Mammary microvascular endothelial cell (primary cell): ENCODE results near the gene ZNF585A. TPM values are rescaled to one million over a fixed set of nuclear protein-coding genes. Genes with fewer than 3 reads are reported as not detected.

Experiments used
- total RNA-seq: library from RNA; depleted of rRNA; stranded (reverse); fragments of >200 nt; gene quantifications from 2 replicates; pipeline ENCODE4 v1.2.3, GENCODE V29; 2015

Gene ZNF585A
- total RNA-seq = 4.8 and 8.7 TPM in 2 replicates

DNA sequence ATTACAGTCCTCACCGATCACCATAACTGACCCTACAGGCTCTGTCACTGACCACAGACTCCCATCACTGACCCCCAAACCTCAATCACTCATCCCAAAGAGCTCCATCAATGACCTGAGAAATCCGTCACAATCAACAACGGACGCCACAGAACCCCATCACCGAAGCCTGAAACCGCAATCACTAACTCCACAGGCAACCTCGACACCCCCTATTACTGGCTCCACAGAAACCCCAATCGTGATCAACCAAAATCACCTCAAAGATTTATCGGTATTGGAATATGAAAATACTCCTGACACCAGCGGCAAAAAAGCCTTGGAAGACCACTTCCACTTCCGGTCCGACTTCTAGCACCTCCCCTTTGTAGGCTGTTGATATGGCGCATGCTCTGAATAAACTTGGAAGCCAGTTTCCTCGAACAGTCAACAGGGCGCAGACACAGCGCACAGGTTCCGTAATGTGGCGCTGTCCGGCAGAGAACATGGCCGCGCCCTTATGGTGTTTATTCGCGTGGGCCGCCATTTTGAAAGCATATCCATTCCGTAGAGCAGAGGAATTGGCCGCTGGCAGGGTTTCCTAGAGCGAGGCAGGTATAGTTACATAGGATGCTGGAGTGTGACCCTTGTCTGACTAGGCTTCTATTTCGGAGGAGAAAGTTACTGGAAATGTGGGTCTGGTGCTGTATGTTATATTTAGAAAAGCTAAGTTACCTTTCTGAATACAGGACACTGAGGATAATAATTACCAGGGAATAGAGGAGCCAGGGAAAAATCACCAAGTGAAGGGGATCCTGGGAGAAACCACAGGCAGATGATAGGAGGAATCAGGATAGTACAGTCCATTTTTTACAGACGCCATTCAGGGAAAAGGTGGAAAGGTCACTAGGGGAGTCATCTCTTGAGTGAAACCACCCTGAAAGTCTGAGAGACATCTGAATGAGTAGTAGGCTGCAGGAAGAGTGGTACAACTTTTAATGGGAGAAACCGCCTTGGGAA lies at the start of gene ZNF585A:
TSS of gene ZNF585A (minus strand) at position 328 of the 999 bp plus-strand sequence. CDS start 2,785 bp downstream, outside the sequence.

DNA sequence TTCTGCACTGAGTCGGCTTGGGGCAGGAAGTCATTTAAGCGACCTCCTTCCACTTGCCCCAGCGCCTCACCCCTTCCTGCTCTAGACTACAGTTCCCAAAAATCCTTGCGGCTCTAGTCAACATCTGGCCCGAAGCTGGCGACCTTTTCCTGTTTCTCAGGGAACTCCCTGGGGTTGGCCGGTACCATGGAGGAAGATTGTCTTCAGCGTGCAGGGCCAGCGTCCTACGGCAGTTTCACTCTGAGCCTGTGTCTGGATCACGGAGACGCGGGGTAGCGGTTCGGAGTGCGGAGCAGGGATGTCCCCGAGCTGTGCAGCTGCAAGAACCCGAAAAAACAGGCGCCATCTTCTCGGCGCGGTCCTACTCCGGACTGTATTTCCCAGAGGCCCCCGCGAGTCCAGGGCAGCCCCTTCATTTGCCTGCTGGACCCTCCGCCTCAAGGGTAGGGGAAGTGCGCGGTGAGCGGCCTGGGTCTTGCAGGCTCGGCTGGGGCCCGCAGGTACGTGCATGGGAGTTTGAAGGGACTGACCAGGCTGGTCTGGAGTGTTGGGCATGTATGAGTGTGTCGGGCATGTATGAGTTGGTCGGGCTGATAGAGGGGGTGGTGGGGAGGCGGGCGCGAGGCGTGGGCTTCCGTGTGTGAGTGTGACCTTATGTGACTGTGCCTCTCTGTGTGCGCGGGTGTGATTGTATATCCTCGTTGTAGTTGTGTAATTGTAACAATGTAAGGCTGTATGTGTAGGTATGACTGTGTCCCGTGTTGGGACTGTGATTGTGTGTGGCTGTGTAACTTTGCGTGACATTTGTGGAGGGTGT lies 45.5 kb upstream of the ZNF585A start, which contains the start of gene ZNF383:
TSS of gene ZNF383 (plus strand) at position 440 of the 817 bp plus-strand sequence. CDS start 12,240 bp downstream, outside the sequence.

Other genes starting within 250 kb of the ZNF585A start
- gene ZNF420, start 94.3 kb downstream of the ZNF585A start, total RNA-seq = 2.1 and 2.8 TPM in 2 replicates
- gene ZNF585B, start 37.8 kb upstream of the ZNF585A start, total RNA-seq = 5.7 and 10.6 TPM in 2 replicates
- gene ZNF383, start 45.5 kb upstream of the ZNF585A start, total RNA-seq = 2.7 and 3.4 TPM in 2 replicates
- 1.5 and 1.9 TPM in 2 replicates for gene ZNF527, start 198.4 kb upstream of the ZNF585A start, total RNA-seq